Common myeloid progenitor, CD34-positive (primary cell): ENCODE measurements around the gene PDZD8. TPM values are rescaled to one million over a fixed set of nuclear protein-coding genes. Genes with fewer than 3 reads are reported as not detected.

Experiments
- CTCF ChIA-PET: fragments of 350-600 bp; sonication (Branson Sonifier 250); formaldehyde crosslinking; loops from one replicate; lab custom pipeline; 2021; ENCODE audit warnings: antibody characterized with exemption; lab: Charles Lee
- POLR2A ChIA-PET: fragments of 350-600 bp; sonication (Branson Sonifier 250); formaldehyde crosslinking; loops from one replicate; lab custom pipeline; 2021; ENCODE audit warnings: antibody characterized with exemption; lab: Charles Lee
- DNase-seq, 3 donors: peaks; one replicate each; pipeline versions ENCODE4 v3.0.0 to v3.0.0-alpha.2; 2013
- H3K27ac ChIP-seq, 2 experiments: 1 replicate in 1 of 2; 2 replicates in 1 of 2; pipeline ENCODE4 v1.7.0; 2013; ENCODE audit warnings: inconsistent platforms in 2 of 2, low read length in 2 of 2, mild to moderate bottlenecking in 2 of 2, low read depth in 1 of 2, moderate library complexity in 1 of 2; ENCODE audit not compliant: severe bottlenecking in 2 of 2, insufficient read depth in 1 of 2, poor library complexity in 1 of 2
- H3K27me3 ChIP-seq, 5 experiments: replicated peaks in 2 of 5; 1 replicate in 3 of 5; 2 replicates in 2 of 5; pipeline versions ENCODE4 v1.6.1 to v1.7.0; 2013; ENCODE audit warnings: low read length in 4 of 5, mild to moderate bottlenecking in 2 of 5, moderate library complexity in 2 of 5, inconsistent platforms in 1 of 5; ENCODE audit not compliant: insufficient read depth in 5 of 5, control insufficient read depth in 4 of 5
- H3K36me3 ChIP-seq, 4 experiments: 1 replicate in 2 of 4; 2 replicates in 2 of 4; pipeline versions ENCODE4 v1.6.1 to v1.7.0; 2013; ENCODE audit warnings: low read length in 3 of 4, control low read depth in 1 of 4, mild to moderate bottlenecking in 1 of 4; ENCODE audit not compliant: control insufficient read depth in 4 of 4, insufficient read depth in 4 of 4
- H3K4me1 ChIP-seq, 4 experiments: 1 replicate in 3 of 4; 2 replicates in 1 of 4; pipeline versions ENCODE4 v1.6.1 to v1.7.1; 2013; ENCODE audit warnings: low read length in 3 of 4, mild to moderate bottlenecking in 3 of 4, control low read depth in 1 of 4, inconsistent platforms in 1 of 4, moderate library complexity in 1 of 4; ENCODE audit not compliant: control insufficient read depth in 4 of 4, insufficient read depth in 4 of 4; ENCODE audit errors: control extremely low read depth in 1 of 4
- H3K4me3 ChIP-seq, 7 experiments: 1 replicate in 4 of 7; 2 replicates in 3 of 7; pipeline versions ENCODE4 v1.5.1 to v1.7.0; 2013; ENCODE audit warnings: mild to moderate bottlenecking in 7 of 7, low read length in 6 of 7, moderate library complexity in 6 of 7, inconsistent platforms in 2 of 7, low read depth in 2 of 7, control low read depth in 1 of 7; ENCODE audit not compliant: insufficient read depth in 4 of 7, control insufficient read depth in 1 of 7; ENCODE audit errors: extremely low read depth in 1 of 7
- H3K9me3 ChIP-seq, 5 experiments: 1 replicate in 4 of 5; 2 replicates in 1 of 5; pipeline versions ENCODE4 v1.6.1 to v1.7.1; 2013; ENCODE audit warnings: low read length in 4 of 5, mild to moderate bottlenecking in 2 of 5, inconsistent platforms in 1 of 5, low read depth in 1 of 5, moderate library complexity in 1 of 5; ENCODE audit not compliant: control insufficient read depth in 4 of 5, insufficient read depth in 2 of 5; ENCODE audit errors: control extremely low read depth in 1 of 5
- WGBS: methylation state at CpG from one replicate; pipeline ENCODE4 v1.1.5; 2013; ENCODE audit not compliant: insufficient coverage; 5-methylcytosine and 5-hydroxymethylcytosine counted together
- polyA plus RNA-seq: library from polyadenylated mRNA; unstranded; fragments of 120-200 nt; gene quantifications from one replicate; pipeline ENCODE4 v1.2.1, GENCODE V29; 2013

The PDZD8 gene
- polyA plus RNA-seq, result 130 TPM

- H3K36me3 ChIP-seq, result peaks cover 0 to 6% (median 3%) of the 10 kb centered on the region in 4 experiments
- ChIA-PET POLR2A (interaction anchor here (0.5 kb wide), 1 partner anchor 62 kb away, joined by 5 read pairs; no protein-coding TSS in a partner anchor), CTCF (interaction anchor here (1.0 kb wide), 1 partner anchor 28 kb away, joined by 3 read pairs; no protein-coding TSS in a partner anchor)
- H3K27me3 ChIP-seq, result no peaks in the 10 kb centered on the region
- peaks cover 10 to 44% (median 23%) of the 10 kb centered on the region in 4 experiments for H3K4me1 ChIP-seq
- H3K27ac ChIP-seq, result peak within 1 kb of the TSS; percentile 77 to 88
- WGBS, result 0% methylated on average over 99 of the region's 103 CpGs
- H3K9me3 ChIP-seq, result no peaks in the 10 kb centered on the region
- peak; percentile 91 to 94 (median 93) for DNase-seq
- peak within 1 kb of the TSS; percentile 85 to 99 (median 92) for H3K4me3 ChIP-seq
Observed at GRCh38 chr10:117375360-117376178, at the start of gene PDZD8. PDZD8 (minus strand) TSS chr10:117375440; CDS start chr10:117375227, 213 bp downstream.

DNA sequence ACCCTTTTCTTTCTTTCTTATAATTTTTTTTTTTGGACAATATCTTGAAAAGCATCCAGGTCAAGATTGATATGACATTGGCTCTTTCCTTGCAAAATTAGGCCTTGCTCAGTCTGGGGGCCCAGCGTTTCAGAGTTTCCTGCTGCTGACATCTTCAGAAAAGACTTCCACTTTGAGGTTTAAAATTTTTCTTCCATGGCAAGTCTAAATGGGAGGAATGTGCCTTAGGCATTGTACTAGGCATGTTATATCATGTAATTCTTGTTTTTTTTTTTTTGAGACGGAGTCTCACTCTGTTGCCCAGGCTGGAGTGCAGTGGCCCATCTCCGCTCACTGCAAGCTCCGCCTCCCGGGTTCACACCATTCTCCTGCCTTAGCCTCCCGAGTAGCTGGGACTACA is 48.9 kb upstream of the PDZD8 start:
- no peak overlapping the region for H3K4me3 ChIP-seq
- no peak for DNase-seq
- WGBS, result 54% methylated on average over 2 of the region's 6 CpGs
- ChIA-PET POLR2A (interaction anchor here (0.6 kb wide), 1 partner anchor 34 kb away, joined by 3 read pairs; no protein-coding TSS in a partner anchor), CTCF (interaction anchor here (0.9 to 1.9 kb wide), 6 partner anchors 13 to 104 kb away, joined by 3 to 4 read pairs (median 4); no protein-coding TSS in a partner anchor)
- H3K4me1 ChIP-seq, result peaks cover 0 to 9% (median 2%) of the 10 kb centered on the region in 4 experiments
- no peaks in the 10 kb centered on the region for H3K9me3 ChIP-seq
- H3K27ac ChIP-seq, result no peak overlapping the region
- no peaks in the 10 kb centered on the region for H3K36me3 ChIP-seq
- H3K27me3 ChIP-seq, result no peaks in the 10 kb centered on the region

DNA sequence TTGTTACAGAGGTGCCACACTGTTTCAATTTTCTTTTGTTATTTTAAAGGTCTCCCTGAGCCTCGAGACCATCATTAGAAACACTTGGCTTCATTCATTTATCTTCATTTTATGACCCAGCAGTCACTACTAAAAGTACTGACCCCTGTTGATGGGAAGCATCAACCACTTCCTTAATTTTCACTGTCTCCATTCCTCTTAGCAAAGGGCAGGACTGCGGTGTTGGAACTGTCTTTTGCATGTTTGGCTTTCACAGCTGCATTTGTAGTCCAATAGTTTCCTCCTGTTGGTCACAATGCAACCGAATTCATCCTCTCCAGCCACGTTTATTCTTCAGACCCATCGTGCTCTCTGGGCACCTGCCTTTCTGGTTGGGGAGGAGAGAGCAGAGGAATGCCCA is 46.7 kb upstream of the PDZD8 start:
- POLR2A ChIA-PET, result no interaction called here
- peak in 1 of 3 donors; percentile 38 for DNase-seq
- WGBS, result 79% methylated on average over 4 of the region's 5 CpGs
- no peaks in the 10 kb centered on the region for H3K9me3 ChIP-seq
- CTCF ChIA-PET, result interaction anchor here (1.2 to 1.6 kb wide), 5 partner anchors 10 to 21 kb away, joined by 3 to 10 read pairs (median 4); no protein-coding TSS in a partner anchor
- no peak overlapping the region for H3K27ac ChIP-seq
- no peaks in the 10 kb centered on the region for H3K27me3 ChIP-seq
- no peak overlapping the region for H3K4me3 ChIP-seq
- no peaks in the 10 kb centered on the region for H3K36me3 ChIP-seq
- H3K4me1 ChIP-seq, result peaks cover 5 to 22% (median 10%) of the 10 kb centered on the region in 4 experiments

DNA sequence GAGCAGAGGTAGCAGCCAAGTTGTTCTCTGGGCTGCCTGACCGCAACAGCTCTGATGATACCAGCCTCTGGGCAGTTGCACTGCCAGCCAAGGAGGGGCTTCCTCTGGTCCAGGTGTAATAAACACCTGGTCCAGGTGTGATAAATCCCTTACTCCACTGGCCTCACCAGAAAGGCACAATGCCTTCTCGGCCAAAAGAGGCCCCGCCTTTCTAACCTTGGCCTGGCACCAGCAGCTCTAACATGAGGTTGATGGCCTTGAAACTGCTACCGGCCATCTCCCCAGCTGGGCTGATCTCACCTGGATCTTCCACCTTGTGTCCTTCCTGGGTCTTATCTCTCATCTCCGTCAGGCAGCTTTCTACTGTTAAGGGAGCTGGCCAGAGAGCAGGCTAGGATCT is 45.5 kb upstream of the PDZD8 start:
- ChIA-PET CTCF (interaction anchor here (1.1 to 1.4 kb wide), 5 partner anchors 12 to 101 kb away, joined by 3 read pairs; no protein-coding TSS in a partner anchor), POLR2A (no interaction called here)
- Histone ChIP-seq H3K4me1 (peaks cover 9 to 32% (median 11%) of the 10 kb centered on the region in 4 experiments), H3K36me3 (no peaks in the 10 kb centered on the region), H3K27ac (no peak overlapping the region), H3K4me3 (no peak overlapping the region), H3K9me3 (no peaks in the 10 kb centered on the region), H3K27me3 (no peaks in the 10 kb centered on the region)
- WGBS, result 93% methylated on average over 5 of the region's 5 CpGs
- no peak for DNase-seq

DNA sequence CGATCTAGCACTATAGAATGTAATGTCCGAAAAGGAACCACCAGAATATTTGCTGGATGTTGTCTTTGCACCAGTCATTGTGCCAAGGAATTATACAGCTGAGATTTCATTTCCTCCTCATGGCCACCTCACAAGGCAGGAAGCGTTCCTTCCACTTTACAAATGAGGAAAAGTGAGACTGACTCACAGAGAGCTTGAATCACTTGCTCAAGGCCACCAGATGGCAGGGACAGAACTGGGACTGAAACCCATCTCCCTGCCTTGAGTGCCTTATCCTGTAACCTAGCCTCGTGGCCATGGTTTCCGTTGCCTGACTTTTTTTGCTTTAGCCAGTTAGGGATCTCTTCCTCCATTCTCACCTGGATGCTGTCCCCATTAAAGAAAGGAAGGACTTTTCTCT is 44.7 kb upstream of the PDZD8 start:
- ChIA-PET CTCF (interaction anchor here (0.9 to 1.4 kb wide), 8 partner anchors 9 to 100 kb away, joined by 3 to 6 read pairs (median 3); no protein-coding TSS in a partner anchor), POLR2A (no interaction called here)
- 93% methylated on average over 5 of the region's 5 CpGs for WGBS
- Histone ChIP-seq H3K4me1 (peaks cover 9 to 29% (median 11%) of the 10 kb centered on the region in 4 experiments), H3K9me3 (no peaks in the 10 kb centered on the region), H3K27me3 (no peaks in the 10 kb centered on the region), H3K27ac (no peak overlapping the region), H3K4me3 (no peak overlapping the region), H3K36me3 (no peaks in the 10 kb centered on the region)
- DNase-seq, result no peak

- H3K4me1 ChIP-seq, result peaks cover 10 to 33% (median 14%) of the 10 kb centered on the region in 4 experiments
- H3K27ac ChIP-seq, result no peak overlapping the region
- no peak for DNase-seq
- ChIA-PET POLR2A (no interaction called here), CTCF (interaction anchor here (0.9 to 1.8 kb wide), 7 partner anchors 8 to 49 kb away, joined by 3 to 6 read pairs (median 3); no protein-coding TSS in a partner anchor)
- no peaks in the 10 kb centered on the region for H3K9me3 ChIP-seq
- no peaks in the 10 kb centered on the region for H3K36me3 ChIP-seq
- WGBS, result 100% methylated on average over 2 of the region's 2 CpGs
- H3K4me3 ChIP-seq, result no peak overlapping the region
- no peaks in the 10 kb centered on the region for H3K27me3 ChIP-seq
Observed at GRCh38 chr10:117419159-117419558, 43.9 kb upstream of the PDZD8 start.
